Activated CD4-positive, alpha-beta T cell treated with anti-CD3 and anti-CD28 coated beads, Interleukin-2, amount 50 U/mL, for 48 hours (primary cell): ENCODE results near the gene ZDHHC21.
A peak's percentile ranks its signal among the peaks of the same experiment; 100 is the strongest.

ENCODE experiments used
- DNase-seq, 2 experiments: peaks; one replicate each; pipeline ENCODE4 v3.0.0-alpha.2; 2020

The ZDHHC21 gene

DNA sequence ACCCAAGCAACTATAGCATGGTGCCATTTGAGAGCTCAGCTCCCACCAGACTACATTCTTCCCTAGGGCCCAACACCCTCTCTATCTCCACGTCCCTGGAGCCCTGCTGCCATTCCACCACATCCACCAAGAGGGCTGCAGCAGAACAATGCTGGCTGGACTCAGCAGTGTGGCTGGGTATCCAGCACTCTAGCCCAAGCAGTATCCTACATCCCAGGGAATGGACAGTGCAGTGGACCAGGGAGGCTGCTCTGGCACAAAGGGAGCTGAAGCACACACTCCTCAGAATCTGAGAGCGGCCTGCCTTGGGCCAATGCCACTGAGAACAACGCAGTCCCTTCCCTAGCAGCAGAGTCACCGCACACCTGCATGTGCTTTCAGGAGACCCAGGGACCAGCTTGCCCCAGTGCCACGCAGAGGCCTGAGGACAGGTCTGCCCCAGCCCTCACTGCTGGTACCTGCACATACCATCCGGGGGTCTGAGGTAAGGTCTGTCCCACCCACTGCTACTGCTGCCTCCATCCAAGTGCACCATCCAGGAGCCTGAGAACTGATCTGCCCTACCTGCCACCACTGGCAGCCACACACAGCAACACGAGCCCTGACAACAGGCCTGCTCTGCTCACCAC is 95.9 kb downstream of the ZDHHC21 start:
- DNase-seq, result no peak

- no peak for DNase-seq
Measured at GRCh38 chr9:14593406-14593805, 99.8 kb downstream of the ZDHHC21 start.

DNA sequence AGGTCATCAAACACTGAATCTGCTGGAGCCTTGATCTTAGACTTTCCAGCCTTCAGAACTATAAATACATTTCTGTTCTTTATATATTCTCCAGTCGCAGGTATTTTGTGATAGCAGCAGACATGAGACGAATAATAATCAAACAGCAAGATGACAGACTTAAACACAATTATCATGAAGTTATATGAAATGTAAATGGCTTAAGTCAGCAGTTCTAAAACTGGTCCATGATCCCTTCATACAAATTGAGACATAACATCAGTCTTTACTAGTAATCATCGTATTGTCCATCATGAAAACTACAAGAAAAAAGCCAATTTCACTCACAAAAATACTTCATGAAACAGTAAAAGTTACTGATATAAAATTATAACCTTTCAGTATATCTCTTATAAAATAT is 101.8 kb downstream of the ZDHHC21 start:
- DNase-seq, result no peak

- DNase-seq, result peak; percentile 16 to 31
Measured at GRCh38 chr9:14585730-14586473, 107.3 kb downstream of the ZDHHC21 start.

DNA sequence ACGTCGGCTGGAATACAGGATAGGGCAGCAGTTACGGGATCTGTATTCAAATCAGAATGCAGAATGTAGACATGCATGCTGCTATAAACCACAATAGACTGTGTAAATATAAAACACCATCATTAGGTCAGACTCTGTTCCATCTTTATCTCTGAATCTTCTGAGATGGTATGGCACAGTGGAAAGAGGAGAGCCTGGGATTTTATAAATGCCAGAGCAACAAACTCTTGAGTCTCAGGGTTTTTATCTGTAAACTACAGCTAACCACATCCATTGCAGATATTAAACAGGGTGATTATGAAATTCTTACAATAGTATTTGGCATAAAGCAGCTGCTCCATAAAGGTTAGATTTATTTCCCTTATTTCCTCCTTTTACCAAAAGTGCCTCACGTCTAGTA is 108.7 kb downstream of the ZDHHC21 start:
- no peak for DNase-seq

- DNase-seq, result no peak
Measured at GRCh38 chr9:14578030-14578429, 115.2 kb downstream of the ZDHHC21 start.

GRCh38 chr9:14574173-14574572 is 119.1 kb downstream of the ZDHHC21 start:
- no peak for DNase-seq

GRCh38 chr9:14573319-14573718 is 119.9 kb downstream of the ZDHHC21 start:
- no peak for DNase-seq

GRCh38 chr9:14565352-14566016 is 127.7 kb downstream of the ZDHHC21 start:
- DNase-seq, result no peak

- no peak for DNase-seq
Measured at GRCh38 chr9:14563902-14564624, 129.2 kb downstream of the ZDHHC21 start.

GRCh38 chr9:14561929-14562405 is 131.3 kb downstream of the ZDHHC21 start:
- DNase-seq, result no peak
